NOMO-1 (cell line): ENCODE results near the gene ATP10B.

Experiments
- DNase-seq, 2 experiments: peaks; one replicate each; lab custom pipeline; 2025; ENCODE audit not compliant: unreplicated experiment in 2 of 2; lab: John Stamatoyannopoulos, UW

ATP10B gene

GRCh38 chr5:160565376-160565775 is 286.6 kb downstream of the ATP10B start:
- no peak for DNase-seq

DNA sequence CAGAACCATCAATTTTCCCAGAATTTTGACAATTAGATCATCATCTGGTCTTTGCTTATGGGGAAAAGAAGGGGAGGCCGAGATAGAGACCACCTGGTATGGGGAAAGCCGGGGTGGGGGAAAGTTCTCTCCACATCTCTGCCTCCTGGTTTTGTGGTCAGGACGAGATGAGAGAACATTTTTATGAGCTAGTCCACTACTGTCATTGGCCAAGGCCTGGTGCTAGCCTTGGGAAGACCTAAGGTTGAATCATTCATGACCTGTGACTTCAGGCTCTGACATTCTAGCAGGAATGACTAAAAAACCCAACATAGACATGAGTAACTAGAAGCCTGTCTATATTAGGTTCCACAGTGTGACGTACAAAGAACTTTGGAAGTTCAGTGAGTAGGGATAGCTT is 295.2 kb downstream of the ATP10B start:
- DNase-seq = no peak

DNA sequence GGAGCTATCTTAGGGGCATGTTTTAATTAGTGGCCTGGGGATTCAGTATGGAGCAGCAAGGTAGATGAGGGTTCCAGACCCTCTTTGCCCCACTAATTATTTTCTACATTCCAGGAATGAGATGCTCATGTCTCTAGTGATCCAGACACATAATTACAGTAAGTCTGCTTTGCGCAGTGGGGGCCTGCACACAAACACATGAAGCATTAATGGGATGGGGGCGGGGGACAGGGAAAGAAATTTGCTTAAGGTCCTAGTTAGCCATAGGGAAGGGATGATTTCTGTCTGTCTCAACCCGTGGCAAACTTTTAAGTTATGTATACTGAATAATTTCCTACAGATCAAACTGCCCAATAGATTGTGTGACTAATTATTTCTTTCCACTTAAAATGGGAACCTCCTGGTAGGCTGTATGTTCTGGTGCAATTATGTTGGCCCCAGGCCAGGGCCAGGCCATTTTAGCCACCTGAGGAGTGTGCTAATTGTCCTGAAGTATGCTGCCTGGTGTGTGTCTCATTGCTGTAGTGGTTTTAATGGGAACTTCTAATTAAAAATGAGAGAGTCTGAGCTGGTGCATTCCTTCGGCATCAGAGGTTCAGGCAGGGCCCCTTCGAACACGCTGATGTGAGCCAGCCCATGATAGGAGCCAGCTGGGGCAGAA is 295.9 kb downstream of the ATP10B start:
- DNase-seq = no peak

- DNase-seq = no peak
These were observed 296.4 kb downstream of the ATP10B start for GRCh38 chr5:160555581-160555970.

- no peak for DNase-seq
These were observed 301.9 kb downstream of the ATP10B start for GRCh38 chr5:160550075-160550474.

GRCh38 chr5:160548949-160549645 is 302.9 kb downstream of the ATP10B start:
- DNase-seq = no peak

- DNase-seq = no peak
These were observed 304.1 kb downstream of the ATP10B start for GRCh38 chr5:160547872-160548271.

GRCh38 chr5:160547061-160547460 is 304.9 kb downstream of the ATP10B start:
- DNase-seq = no peak

GRCh38 chr5:160545832-160546231 is 306.2 kb downstream of the ATP10B start:
- no peak for DNase-seq

DNA sequence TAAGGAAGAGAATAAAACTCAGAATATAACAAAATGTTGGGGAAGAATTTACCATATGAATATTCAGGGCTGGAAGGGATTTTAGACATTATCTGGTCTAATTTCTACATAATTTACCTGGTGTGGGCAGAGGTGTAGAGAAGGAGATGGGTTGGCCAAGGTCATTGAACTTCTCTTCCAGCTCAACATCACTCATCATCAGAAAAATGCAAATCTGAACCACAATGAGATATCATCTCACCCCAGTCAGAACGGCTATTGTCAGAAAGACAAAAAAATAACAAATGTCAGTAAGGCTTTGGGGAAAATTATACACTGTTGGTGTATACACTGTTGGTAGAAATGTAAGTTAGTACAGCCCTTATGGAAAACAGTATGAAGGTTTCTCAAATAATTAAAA is 308.6 kb downstream of the ATP10B start:
- DNase-seq = no peak

- no peak for DNase-seq
These were observed 309.2 kb downstream of the ATP10B start for GRCh38 chr5:160542840-160543239.

- DNase-seq = no peak
These were observed 309.7 kb downstream of the ATP10B start for GRCh38 chr5:160542281-160542680.

GRCh38 chr5:160539431-160539830 is 312.6 kb downstream of the ATP10B start:
- DNase-seq = no peak

- no peak for DNase-seq
These were observed 314.1 kb downstream of the ATP10B start for GRCh38 chr5:160537940-160538339.

DNA sequence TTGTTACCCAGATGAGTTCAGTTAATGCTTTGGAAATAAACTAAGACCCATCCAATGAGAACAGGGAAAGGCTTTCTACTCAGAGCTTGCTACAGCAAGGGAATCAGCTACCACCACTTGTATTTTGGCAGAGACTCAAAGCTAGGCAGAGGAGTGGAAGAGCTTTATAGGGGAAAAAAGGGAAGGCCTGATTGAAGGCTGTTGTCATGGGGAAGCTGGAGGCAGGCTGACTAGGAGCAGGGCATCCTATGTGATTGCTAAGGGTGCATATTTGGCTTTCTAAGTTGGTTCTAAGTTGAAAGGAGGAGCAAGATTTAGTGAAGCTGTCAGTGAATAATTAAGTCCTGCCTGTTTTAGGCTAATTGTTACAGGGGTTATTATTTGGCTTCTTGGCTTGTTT is 314.9 kb downstream of the ATP10B start:
- DNase-seq = no peak

DNA sequence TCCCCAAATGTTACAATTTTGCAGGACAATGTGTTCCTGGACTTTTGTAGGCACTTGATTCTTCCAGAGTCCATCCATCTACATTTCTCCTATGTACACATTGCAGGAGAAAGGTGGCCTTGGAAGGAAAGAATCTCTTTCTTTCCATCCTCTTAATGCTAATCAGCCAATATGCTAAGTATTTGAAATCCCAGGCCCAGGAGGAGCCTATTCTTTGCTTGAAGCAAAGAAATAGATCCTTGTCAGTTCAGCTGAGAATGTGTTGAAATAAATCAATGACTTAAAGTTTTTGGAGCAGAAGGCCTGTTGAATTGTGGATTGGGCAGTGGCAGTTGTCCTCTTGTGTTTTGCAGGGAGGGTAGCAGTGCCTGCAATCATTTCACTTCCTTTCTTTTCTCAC is 317.1 kb downstream of the ATP10B start:
- no peak for DNase-seq

DNA sequence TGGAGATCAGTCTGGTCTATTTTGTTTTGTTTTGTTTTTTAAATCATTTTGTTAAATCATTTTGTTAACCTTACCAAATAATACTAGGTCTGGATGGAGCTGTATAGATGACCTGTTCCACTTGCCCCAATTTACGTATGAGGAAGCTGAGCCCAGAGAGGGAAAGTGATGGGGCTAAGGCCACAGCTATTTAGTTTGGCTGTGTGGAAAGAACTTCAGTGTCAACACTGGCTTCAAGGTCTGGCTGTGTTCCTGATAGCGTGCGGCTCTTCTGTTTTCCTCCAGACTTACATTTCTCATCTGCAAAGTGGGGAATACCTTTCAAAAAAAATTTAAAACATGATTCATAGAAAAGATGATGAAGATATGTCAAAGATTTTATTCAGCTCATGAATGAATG is 317.9 kb downstream of the ATP10B start:
- DNase-seq = no peak

DNA sequence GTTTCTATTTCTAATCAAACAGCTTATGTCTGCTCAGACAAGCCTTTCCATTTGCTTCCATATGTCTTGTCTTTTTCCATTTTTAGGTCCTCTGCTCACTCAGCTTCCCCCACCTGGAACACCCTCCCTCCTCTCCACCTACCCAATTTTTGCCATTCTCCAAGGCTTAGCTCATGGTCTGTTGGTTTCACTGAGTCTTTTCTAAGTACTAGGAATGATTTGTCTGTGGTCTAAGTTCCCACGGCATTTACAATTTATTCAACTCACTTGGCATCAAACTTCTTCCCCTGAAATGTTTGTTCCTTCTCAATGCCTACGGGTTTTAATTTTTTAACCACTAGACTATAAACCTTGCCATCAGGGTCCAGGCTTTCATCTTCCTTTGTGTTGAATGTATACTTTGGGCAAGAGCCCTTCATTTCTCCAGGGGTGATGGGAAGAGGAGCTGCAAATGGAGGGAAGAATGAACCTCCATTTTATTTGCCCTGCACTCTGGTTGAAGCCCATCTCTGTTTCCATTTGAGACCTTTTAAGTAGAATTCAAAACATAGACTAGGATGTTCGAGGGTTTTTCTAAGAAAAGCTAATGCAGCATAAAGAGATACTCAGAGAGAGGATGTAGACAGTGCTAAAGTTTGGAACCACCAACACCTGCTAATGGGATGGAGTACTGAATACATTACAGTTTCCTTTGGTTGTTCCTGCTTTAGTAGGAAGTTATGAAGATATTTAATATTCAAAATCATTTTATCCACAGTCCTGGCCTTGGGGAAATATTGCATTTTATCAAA is 326.3 kb downstream of the ATP10B start:
- no peak for DNase-seq

DNA sequence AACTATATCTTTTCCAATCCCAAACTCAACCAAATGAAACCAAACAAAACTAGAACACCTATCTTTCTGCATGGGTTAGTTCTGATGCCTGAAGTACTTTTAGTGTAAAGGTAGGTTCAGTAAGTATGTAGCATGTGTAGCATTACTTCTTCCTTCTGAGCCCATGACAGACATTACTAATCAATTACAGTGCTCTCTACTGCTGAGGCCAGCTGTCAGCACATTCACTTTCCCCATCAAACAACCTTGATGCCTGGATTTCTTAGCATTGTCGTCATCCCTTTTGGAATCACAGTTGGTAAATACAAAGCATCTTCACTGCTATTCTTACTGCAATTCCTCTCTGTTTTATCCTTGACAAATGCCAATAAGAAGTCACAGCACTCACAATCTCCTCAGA is 327.2 kb downstream of the ATP10B start:
- DNase-seq = no peak

DNA sequence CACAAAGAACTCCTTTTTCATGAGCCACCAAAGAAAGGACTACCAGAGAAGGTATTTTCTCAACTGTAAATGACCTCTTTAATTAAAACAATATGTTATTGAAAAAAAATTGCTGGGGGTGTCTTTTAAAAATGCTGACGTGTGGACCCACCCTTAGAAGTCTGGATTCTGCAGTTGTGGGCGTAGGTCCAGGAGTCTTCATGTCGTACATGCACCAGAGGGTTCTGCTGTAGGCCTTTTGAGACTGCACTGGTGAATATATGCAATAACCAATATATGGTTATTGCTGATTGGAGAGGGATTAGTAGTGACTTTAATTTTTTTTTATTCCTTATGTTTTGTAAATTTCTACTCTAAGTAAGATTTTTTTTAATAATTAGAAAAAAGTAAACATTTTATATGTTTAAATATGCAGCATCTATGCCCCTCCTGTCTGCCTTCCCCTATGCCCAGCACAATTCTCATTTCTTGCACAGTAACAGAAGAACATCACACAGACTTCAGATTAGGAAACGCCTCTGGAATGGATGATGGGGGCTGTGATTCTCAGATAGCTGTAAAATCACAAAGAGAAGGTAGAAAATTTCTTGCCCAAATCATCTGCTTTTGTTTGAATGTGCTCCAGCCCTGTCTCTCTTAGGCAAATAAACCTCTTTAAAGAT is 328.4 kb downstream of the ATP10B start:
- no peak for DNase-seq

DNA sequence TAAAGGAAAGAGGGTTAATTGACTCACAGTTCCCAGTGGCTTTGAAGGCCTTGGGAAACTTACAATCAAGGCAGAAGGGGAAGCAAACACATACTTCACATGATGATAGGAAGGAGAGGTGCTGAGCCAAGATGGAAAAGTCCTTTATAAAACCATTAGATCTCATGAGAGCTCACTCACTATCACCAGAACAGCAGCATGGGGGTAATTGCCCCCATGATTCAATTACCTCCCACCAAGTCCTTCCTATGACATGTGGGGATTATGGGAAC is 330.7 kb downstream of the ATP10B start:
- DNase-seq = no peak
